A549 (cell line): ENCODE results near the gene MFSD12. TPM values are rescaled to one million over a fixed set of nuclear protein-coding genes. Genes with fewer than 3 reads are reported as not detected.

Experiments
- ATAC-seq, 2 experiments: fragments of 200-7000 bp in 1 of 2; fragments of >200 bp in 1 of 2; cut with Nextera tagmentation in 1 of 2; cut with Tn5 transposase in 1 of 2; 3 replicates each; pipeline versions ENCODE4 v1.8.0 to v1.9.1; 2018 to 2020; ENCODE audit warnings: mild to moderate bottlenecking in 1 of 2, moderate library complexity in 1 of 2
- CTCF ChIA-PET: fragments of 300-600 bp; sonication (Branson Sonifier 250); formaldehyde crosslinking; extraction: SDS; loops from one replicate; lab custom pipeline; 2021; ENCODE audit warnings: antibody characterized with exemption, inconsistent platforms; lab: Yijun Ruan, JAX
- POLR2A ChIA-PET: fragments of 350-600 bp; formaldehyde crosslinking; extraction: SDS; loops from one replicate; lab custom pipeline; 2021; ENCODE audit warnings: antibody characterized with exemption, inconsistent platforms; lab: Yijun Ruan, JAX
- DNase-seq, 2 experiments: peaks; one replicate each; pipeline versions ENCODE4 v3.0.0 to v3.0.0-alpha.2; 2011 to 2016; ENCODE audit warnings: low read depth in 1 of 2, low spot score in 1 of 2
- FAIRE-seq: peaks from 2 replicates; lab custom pipeline; 2011; peaks lifted over from hg19 to GRCh38; lab: Jason Lieb, UNC
- H3K27ac ChIP-seq, 2 experiments: fragments of >200 bp; sonication (Bioruptor Twin); formaldehyde crosslinking; 3 replicates each; pipeline ENCODE4 v1.5.1; 2016 to 2017
- H3K4me1 ChIP-seq: fragments of >200 bp; sonication (Bioruptor Twin); formaldehyde crosslinking; 3 replicates; pipeline ENCODE4 v1.6.1; 2016
- H3K4me2 ChIP-seq: fragments of >200 bp; sonication (Bioruptor Twin); formaldehyde crosslinking; 3 replicates; pipeline ENCODE4 v1.6.1; 2016
- H3K4me3 ChIP-seq: fragments of >200 bp; sonication (Bioruptor Twin); formaldehyde crosslinking; 3 replicates; pipeline ENCODE4 v1.5.1; 2016
- H3K9me3 ChIP-seq: fragments of >200 bp; sonication (Bioruptor Twin); formaldehyde crosslinking; 3 replicates; pipeline ENCODE4 v1.6.1; 2016
- CBX2 ChIP-seq: fragments of 200-600 bp; sonication (generic); IDR thresholded peaks from 2 replicates; pipeline ENCODE4 v1.6.1; 2016; ENCODE audit warnings: low read depth, mild to moderate bottlenecking, borderline replicate concordance
- CHD2 ChIP-seq: fragments of 150-350 bp; IDR thresholded peaks from 2 replicates; pipeline ENCODE4 v1.6.1; 2014; ENCODE audit warnings: low read length; ENCODE audit not compliant: partially characterized antibody
- E2F6 ChIP-seq: IDR thresholded peaks from 2 replicates; pipeline ENCODE4 v1.6.1; 2012; ENCODE audit warnings: low read depth, borderline replicate concordance
- EHF ChIP-seq: fragments of 250-450 bp; sonication (Bioruptor Pico); IDR thresholded peaks from 2 replicates; pipeline ENCODE4 v1.5.0; 2020; ENCODE audit warnings: mild to moderate bottlenecking
- ELK1 ChIP-seq: fragments of 150-350 bp; IDR thresholded peaks from 2 replicates; pipeline ENCODE4 v1.6.1; 2014; ENCODE audit warnings: low read depth, mild to moderate bottlenecking, low read length
- ESRRA ChIP-seq: fragments of 150-350 bp; IDR thresholded peaks from 2 replicates; pipeline ENCODE4 v1.6.1; 2014; ENCODE audit warnings: mild to moderate bottlenecking, low read length, borderline replicate concordance
- FOSB ChIP-seq: fragments of 250-450 bp; sonication (Bioruptor Pico); IDR thresholded peaks from 2 replicates; pipeline ENCODE4 v1.5.0; 2020; ENCODE audit warnings: mild to moderate bottlenecking, moderate library complexity
- FOSL2 ChIP-seq, 2 experiments: fragments of 450-650 bp in 1 of 2; fragments of >200 bp in 1 of 2; sonication (Bioruptor Twin) in 1 of 2; formaldehyde crosslinking; IDR thresholded peaks; 2 replicates each; pipeline versions ENCODE4 v1.5.0 to v1.6.1; 2016 to 2020; ENCODE audit warnings: mild to moderate bottlenecking in 1 of 2, moderate library complexity in 1 of 2
- HEYL ChIP-seq: fragments of 250-450 bp; sonication (Bioruptor Pico); IDR thresholded peaks from 2 replicates; pipeline ENCODE4 v1.8.0; 2021; ENCODE audit warnings: mild to moderate bottlenecking, moderate library complexity
- JUNB ChIP-seq: fragments of >200 bp; sonication (Bioruptor Twin); formaldehyde crosslinking; IDR thresholded peaks from 2 replicates; pipeline ENCODE4 v1.6.1; 2016
- MAX ChIP-seq: IDR thresholded peaks from 2 replicates; pipeline ENCODE4 v1.6.1; 2012
- MAZ ChIP-seq: fragments of 150-350 bp; IDR thresholded peaks from 2 replicates; pipeline ENCODE4 v1.6.1; 2014; ENCODE audit warnings: antibody characterized with exemption, low read depth, low read length, borderline replicate concordance
- MYC ChIP-seq: IDR thresholded peaks from 2 replicates; pipeline ENCODE4 v1.6.1; 2012; ENCODE audit warnings: mild to moderate bottlenecking, inconsistent platforms, low read length, improper control_type of control experiment, borderline replicate concordance
- NFE2L2 ChIP-seq: fragments of 150-350 bp; conservative IDR thresholded peaks from 2 replicates; pipeline ENCODE4 v1.6.1; 2014; ENCODE audit warnings: low read length
- NR3C1 ChIP-seq: fragments of >200 bp; sonication (Bioruptor Twin); formaldehyde crosslinking; IDR thresholded peaks from 3 replicates; pipeline ENCODE4 v1.6.1; 2017
- PBX3 ChIP-seq: IDR thresholded peaks from 2 replicates; pipeline ENCODE4 v1.6.1; 2012
- SREBF2 ChIP-seq: fragments of 450-650 bp; IDR thresholded peaks from 2 replicates; pipeline ENCODE4 v1.6.1; 2014; ENCODE audit warnings: mild to moderate bottlenecking, moderate library complexity
- USF2 ChIP-seq: fragments of 450-650 bp; IDR thresholded peaks from 2 replicates; pipeline ENCODE4 v1.6.1; 2014; ENCODE audit warnings: antibody characterized with exemption
- ZC3H11A ChIP-seq: fragments of 450-650 bp; IDR thresholded peaks from 2 replicates; pipeline ENCODE4 v1.6.1; 2014; ENCODE audit warnings: antibody characterized with exemption, mild to moderate bottlenecking
- ZSCAN20 ChIP-seq: fragments of 250-450 bp; sonication (Bioruptor Pico); IDR thresholded peaks from 2 replicates; pipeline ENCODE4 v1.8.0; 2022; ENCODE audit warnings: mild to moderate bottlenecking, moderate library complexity
- WGBS: methylation state at CpG from one replicate; pipeline ENCODE4 v1.1.6; 2017; ENCODE audit errors: missing lambda C conversion rate; 5-methylcytosine and 5-hydroxymethylcytosine counted together
- polyA plus RNA-seq, 4 experiments: library from polyadenylated mRNA; depleted of rRNA in 3 of 4; stranded (reverse); fragments of >200 nt; fragmentation: RNase III in 1 of 4; extraction: RNeasy Plus Mini Kit Qiagen cat#74134 plus additional on column Dnase treatment in 1 of 4; gene quantifications; 2 replicates in 3 of 4; 3 replicates in 1 of 4; pipeline ENCODE4 v1.2.3, GENCODE V29; 2011 to 2017

The MFSD12 gene
- polyA plus RNA-seq, 2 of the 4 experiments (the other 2 are of a cell fraction) = 52.5 to 115 TPM

- no peak overlapping the region for H3K4me2 ChIP-seq
- no peak for ATAC-seq
- TF ChIP-seq MYC = no peak
- no peak for TF ChIP-seq NFE2L2
- TF ChIP-seq USF2 = no peak
- no peak for TF ChIP-seq ZSCAN20
- no peak for TF ChIP-seq PBX3
- TF ChIP-seq ZC3H11A = no peak
- no peak for TF ChIP-seq MAZ
- no peak for TF ChIP-seq MAX
- TF ChIP-seq HEYL (CRISPR knock-in tag) = no peak
- TF ChIP-seq ESRRA = no peak
- no peak for TF ChIP-seq FOSB (CRISPR knock-in tag)
- TF ChIP-seq E2F6 = no peak
- TF ChIP-seq CBX2 = no peak
- TF ChIP-seq ELK1 = no peak
- TF ChIP-seq JUNB = no peak
- no peak for TF ChIP-seq CHD2
- CTCF ChIA-PET = interaction anchor here (0.5 to 9.7 kb wide), 4 partner anchors 12 to 41 kb away, joined by 4 to 100 read pairs (median 4); no protein-coding TSS in a partner anchor
- WGBS = 93% methylated on average over 12 of the region's 17 CpGs
- POLR2A ChIA-PET = no interaction called here
- no peaks in the 10 kb centered on the region for H3K9me3 ChIP-seq
- no peak overlapping the region for H3K27ac ChIP-seq
- no peak for FAIRE-seq
- no peak overlapping the region for H3K4me3 ChIP-seq
- H3K4me1 ChIP-seq = no peaks in the 10 kb centered on the region
- no peak for DNase-seq
Measured at GRCh38 chr19:3578390-3578789, 21.0 kb upstream of the MFSD12 start.

- POLR2A ChIA-PET = no interaction called here
Measured at GRCh38 chr19:3577723-3578344, 20.4 kb upstream of the MFSD12 start.

More at GRCh38 chr19:3577723-3578344, 20.4 kb upstream of the MFSD12 start:
- no peaks in the 10 kb centered on the region for H3K4me1 ChIP-seq
- H3K9me3 ChIP-seq = no peaks in the 10 kb centered on the region
- no peak for TF ChIP-seq NR3C1
- no peak for TF ChIP-seq FOSL2 (IDR thresholded peaks at IDR 0.05)
- no peak for TF ChIP-seq FOSL2 (CRISPR knock-in tag; IDR thresholded peaks at IDR 0.05)
- no peak for TF ChIP-seq FOSB (CRISPR knock-in tag)
- no peak for TF ChIP-seq PBX3
- no peak for TF ChIP-seq SREBF2
- TF ChIP-seq JUNB = no peak
- no peak for TF ChIP-seq EHF (CRISPR knock-in tag)
- CTCF ChIA-PET = interaction anchor here (0.5 to 9.7 kb wide), 3 partner anchors 24 to 42 kb away, joined by 4 to 100 read pairs (median 5); no protein-coding TSS in a partner anchor
- 96% methylated on average over 16 of the region's 60 CpGs for WGBS
- no peak overlapping the region for H3K4me2 ChIP-seq
- DNase-seq (no peak), ATAC-seq (no peak), FAIRE-seq (no peak)
- H3K27ac ChIP-seq = no peak overlapping the region
- H3K4me3 ChIP-seq = no peak overlapping the region
